ENCODE measurements around the gene NBPF19.
"Not testable (repeated sequence)": the region's sequence is repeated elsewhere in the genome, so short reads cannot be mapped to it uniquely, and the experiment has no call there.

NBPF19 gene

GRCh38 chr1:149474745-149475144, at the start of gene NBPF19:
NBPF19 (plus strand) TSS chr1:149475045; CDS start chr1:149475933, 888 bp downstream.
- not testable (repeated sequence) for H3K4me3 ChIP-seq (ENCODE audit: low read depth, low read length); DNase-seq (ENCODE audit: low read depth)

- not testable (repeated sequence) for DNase-seq (ENCODE audit: low read depth); H3K4me3 ChIP-seq (ENCODE audit: low read depth, low read length)
These were observed 46.5 kb upstream of the NBPF19 start for GRCh38 chr1:149428317-149428716.

GRCh38 chr1:149445451-149445850, 29.4 kb upstream of the NBPF19 start:
- not testable (repeated sequence) for DNase-seq (ENCODE audit: low read depth); H3K4me3 ChIP-seq (ENCODE audit: low read depth, low read length)

- not testable (repeated sequence) for DNase-seq (ENCODE audit: low read depth); H3K4me3 ChIP-seq (ENCODE audit: low read depth, low read length)
These were observed 22.6 kb upstream of the NBPF19 start for GRCh38 chr1:149452196-149452595.

GRCh38 chr1:149452652-149453051, 22.2 kb upstream of the NBPF19 start:
- H3K4me3 ChIP-seq (ENCODE audit: low read depth, low read length); DNase-seq (ENCODE audit: low read depth): not testable (repeated sequence)

GRCh38 chr1:149558350-149558825, 83.5 kb downstream of the NBPF19 start:
- peak; percentile 77 for DNase-seq (ENCODE audit: low read depth)
- H3K4me3 ChIP-seq (ENCODE audit: low read depth, low read length), result peak overlapping the region; percentile 58

GRCh38 chr1:149561806-149562205, 87.0 kb downstream of the NBPF19 start:
- H3K4me3 ChIP-seq (ENCODE audit: low read depth, low read length); DNase-seq (ENCODE audit: low read depth): not testable (repeated sequence)

- not testable (repeated sequence) for DNase-seq (ENCODE audit: low read depth); H3K4me3 ChIP-seq (ENCODE audit: low read depth, low read length)
These were observed 90.6 kb downstream of the NBPF19 start for GRCh38 chr1:149565485-149565884.

GRCh38 chr1:149572763-149573162, 97.9 kb downstream of the NBPF19 start:
- not testable (repeated sequence) for H3K4me3 ChIP-seq (ENCODE audit: low read depth, low read length); DNase-seq (ENCODE audit: low read depth)

- DNase-seq (ENCODE audit: low read depth); H3K4me3 ChIP-seq (ENCODE audit: low read depth, low read length): not testable (repeated sequence)
These were observed 110.7 kb downstream of the NBPF19 start for GRCh38 chr1:149585592-149585991.

All from GM12865 (cell line).